ENCODE data around the gene CD300LD. TPM values are rescaled to one million over a fixed set of nuclear protein-coding genes. Genes with fewer than 3 reads are reported as not detected.

Gene CD300LD
- total and polyA plus RNA-seq, 10 of the 15 experiments (the other 5 are each of a cell fraction or from before 2014, with no cell fraction given): not detected

DNA sequence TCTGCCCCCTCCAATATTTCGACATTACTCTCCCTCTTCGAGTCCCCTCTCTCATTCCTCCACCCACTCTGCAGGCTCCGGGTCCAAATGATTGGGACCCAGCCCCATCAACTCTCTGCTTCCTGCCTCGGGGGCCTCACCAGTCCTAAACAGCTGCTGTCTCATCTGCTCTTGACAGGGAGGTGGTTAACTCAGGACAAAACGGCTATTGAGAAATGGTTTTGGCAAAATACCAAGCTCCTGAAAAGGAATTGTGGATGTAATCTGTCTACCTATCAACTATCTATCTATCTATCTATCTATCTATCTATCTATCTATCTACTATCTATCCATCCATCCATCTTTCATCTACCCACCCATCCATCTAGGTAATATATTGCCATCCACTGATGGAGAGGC is 27.0 kb downstream of the CD300LD start:
- ATAC-seq: no peak
- no peak overlapping the region for H3K27ac ChIP-seq (ENCODE audit: control insufficient read depth, insufficient read depth)
- POLR2A ChIA-PET: no interaction called here
- H3K36me3 ChIP-seq (ENCODE audit: control insufficient read depth in 2 of 2, insufficient read depth in 2 of 2, low read length in 1 of 2): no peaks in the 10 kb centered on the region
- no peak overlapping the region for H3K4me3 ChIP-seq
- H3K4me1 ChIP-seq (ENCODE audit: control insufficient read depth, insufficient read depth, low read length): no peaks in the 10 kb centered on the region
- peaks cover 1 to 5% of the 10 kb centered on the region in 2 experiments; a peak in 3 of 4 replicates for H3K27me3 ChIP-seq (replicated peaks in 1 of 2; ENCODE audit: control insufficient read depth in 2 of 2, insufficient read depth in 2 of 2, low read length in 1 of 2)
- H3K4me2 ChIP-seq (ENCODE audit: control insufficient read depth, insufficient read depth): no peak overlapping the region
- H3K9ac ChIP-seq (ENCODE audit: control insufficient read depth, insufficient read depth, low read length): no peak overlapping the region
- in situ Hi-C loops (cut with MboI) (no loop called here), intact Hi-C loops (cut with micrococcal nuclease; ENCODE audit: unreplicated experiment) (loop anchor here (5.0 kb wide), 1 partner anchor 82 kb away; no protein-coding TSS in a partner anchor)
- DNase-seq (ENCODE audit: low read depth, low spot score): no peak
- CTCF ChIA-PET: interaction anchor here (1.0 to 3.8 kb wide), 9 partner anchors 9 to 172 kb away, joined by 3 to 34 read pairs (median 6); partner anchors contain the start of gene RAB37
- RAD21 ChIA-PET (ENCODE audit: unreplicated experiment): no interaction called here
- SMC1A ChIA-PET (ENCODE audit: uncharacterized antibody, unreplicated experiment): no interaction called here
- no TSS peak for BruUV-seq (replicated peaks)
- H4K20me1 ChIP-seq (ENCODE audit: control insufficient read depth, insufficient read depth): no peaks in the 10 kb centered on the region
- H3K9me3 ChIP-seq (replicated peaks; ENCODE audit: control insufficient read depth, insufficient read depth, low read length): no peaks in the 10 kb centered on the region
- no peaks in the 10 kb centered on the region for H3K79me2 ChIP-seq (ENCODE audit: control insufficient read depth, insufficient read depth, low read length)
- 12% methylated on average over 5 of the region's 5 CpGs for WGBS (ENCODE audit: insufficient coverage, insufficient replicate concordance, low lambda C conversion rate, missing lambda C conversion rate)
- no peak overlapping the region for H2AFZ ChIP-seq (ENCODE audit: control insufficient read depth, low read depth, low read length)
- TF ChIP-seq EGR1 (IDR thresholded peaks at IDR 0.05; ENCODE audit: borderline replicate concordance in 1 of 2, low read depth in 2 of 2, low read length in 2 of 2) (no peak), SRF (IDR thresholded peaks at IDR 0.05; ENCODE audit: low read depth in 2 of 2, low read length in 2 of 2) (no peak), BMI1 (IDR thresholded peaks at IDR 0.05; ENCODE audit: borderline replicate concordance) (no peak), ZNF217 (IDR thresholded peaks at IDR 0.05) (no peak), MYC (IDR thresholded peaks at IDR 0.05; ENCODE audit: insufficient read depth, insufficient read length, insufficient replicate concordance, low read length, severe bottlenecking) (no peak), ZBED1 (IDR thresholded peaks at IDR 0.05; ENCODE audit: borderline replicate concordance) (no peak), JUNB (IDR thresholded peaks at IDR 0.05) (no peak), EED (IDR thresholded peaks at IDR 0.05; ENCODE audit: low read depth) (no peak), CHD2 (IDR thresholded peaks at IDR 0.05; ENCODE audit: borderline replicate concordance, low read depth, low read length) (no peak), CHD4 (IDR thresholded peaks at IDR 0.05) (no peak), ETV6 (conservative IDR thresholded peaks at IDR 0.05 in 1 of 2, IDR thresholded peaks at IDR 0.05 in 1 of 2; ENCODE audit: borderline replicate concordance in 1 of 2, low read depth in 1 of 2) (no peak)
- TF ChIP-seq, protein P1, sequence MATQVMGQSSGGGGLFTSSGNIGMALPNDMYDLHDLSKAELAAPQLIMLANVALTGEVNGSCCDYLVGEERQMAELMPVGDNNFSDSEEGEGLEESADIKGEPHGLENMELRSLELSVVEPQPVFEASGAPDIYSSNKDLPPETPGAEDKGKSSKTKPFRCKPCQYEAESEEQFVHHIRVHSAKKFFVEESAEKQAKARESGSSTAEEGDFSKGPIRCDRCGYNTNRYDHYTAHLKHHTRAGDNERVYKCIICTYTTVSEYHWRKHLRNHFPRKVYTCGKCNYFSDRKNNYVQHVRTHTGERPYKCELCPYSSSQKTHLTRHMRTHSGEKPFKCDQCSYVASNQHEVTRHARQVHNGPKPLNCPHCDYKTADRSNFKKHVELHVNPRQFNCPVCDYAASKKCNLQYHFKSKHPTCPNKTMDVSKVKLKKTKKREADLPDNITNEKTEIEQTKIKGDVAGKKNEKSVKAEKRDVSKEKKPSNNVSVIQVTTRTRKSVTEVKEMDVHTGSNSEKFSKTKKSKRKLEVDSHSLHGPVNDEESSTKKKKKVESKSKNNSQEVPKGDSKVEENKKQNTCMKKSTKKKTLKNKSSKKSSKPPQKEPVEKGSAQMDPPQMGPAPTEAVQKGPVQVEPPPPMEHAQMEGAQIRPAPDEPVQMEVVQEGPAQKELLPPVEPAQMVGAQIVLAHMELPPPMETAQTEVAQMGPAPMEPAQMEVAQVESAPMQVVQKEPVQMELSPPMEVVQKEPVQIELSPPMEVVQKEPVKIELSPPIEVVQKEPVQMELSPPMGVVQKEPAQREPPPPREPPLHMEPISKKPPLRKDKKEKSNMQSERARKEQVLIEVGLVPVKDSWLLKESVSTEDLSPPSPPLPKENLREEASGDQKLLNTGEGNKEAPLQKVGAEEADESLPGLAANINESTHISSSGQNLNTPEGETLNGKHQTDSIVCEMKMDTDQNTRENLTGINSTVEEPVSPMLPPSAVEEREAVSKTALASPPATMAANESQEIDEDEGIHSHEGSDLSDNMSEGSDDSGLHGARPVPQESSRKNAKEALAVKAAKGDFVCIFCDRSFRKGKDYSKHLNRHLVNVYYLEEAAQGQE (IDR thresholded peaks at IDR 0.05; ENCODE audit: low read depth, low read length): no peak
- TF ChIP-seq, protein P2, sequence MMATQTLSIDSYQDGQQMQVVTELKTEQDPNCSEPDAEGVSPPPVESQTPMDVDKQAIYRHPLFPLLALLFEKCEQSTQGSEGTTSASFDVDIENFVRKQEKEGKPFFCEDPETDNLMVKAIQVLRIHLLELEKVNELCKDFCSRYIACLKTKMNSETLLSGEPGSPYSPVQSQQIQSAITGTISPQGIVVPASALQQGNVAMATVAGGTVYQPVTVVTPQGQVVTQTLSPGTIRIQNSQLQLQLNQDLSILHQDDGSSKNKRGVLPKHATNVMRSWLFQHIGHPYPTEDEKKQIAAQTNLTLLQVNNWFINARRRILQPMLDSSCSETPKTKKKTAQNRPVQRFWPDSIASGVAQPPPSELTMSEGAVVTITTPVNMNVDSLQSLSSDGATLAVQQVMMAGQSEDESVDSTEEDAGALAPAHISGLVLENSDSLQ (IDR thresholded peaks at IDR 0.05): no peak
- TF ChIP-seq, protein P3, sequence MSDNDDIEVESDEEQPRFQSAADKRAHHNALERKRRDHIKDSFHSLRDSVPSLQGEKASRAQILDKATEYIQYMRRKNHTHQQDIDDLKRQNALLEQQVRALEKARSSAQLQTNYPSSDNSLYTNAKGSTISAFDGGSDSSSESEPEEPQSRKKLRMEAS (IDR thresholded peaks at IDR 0.05; ENCODE audit: low read depth, low read length): no peak
- TF ChIP-seq, protein P4, sequence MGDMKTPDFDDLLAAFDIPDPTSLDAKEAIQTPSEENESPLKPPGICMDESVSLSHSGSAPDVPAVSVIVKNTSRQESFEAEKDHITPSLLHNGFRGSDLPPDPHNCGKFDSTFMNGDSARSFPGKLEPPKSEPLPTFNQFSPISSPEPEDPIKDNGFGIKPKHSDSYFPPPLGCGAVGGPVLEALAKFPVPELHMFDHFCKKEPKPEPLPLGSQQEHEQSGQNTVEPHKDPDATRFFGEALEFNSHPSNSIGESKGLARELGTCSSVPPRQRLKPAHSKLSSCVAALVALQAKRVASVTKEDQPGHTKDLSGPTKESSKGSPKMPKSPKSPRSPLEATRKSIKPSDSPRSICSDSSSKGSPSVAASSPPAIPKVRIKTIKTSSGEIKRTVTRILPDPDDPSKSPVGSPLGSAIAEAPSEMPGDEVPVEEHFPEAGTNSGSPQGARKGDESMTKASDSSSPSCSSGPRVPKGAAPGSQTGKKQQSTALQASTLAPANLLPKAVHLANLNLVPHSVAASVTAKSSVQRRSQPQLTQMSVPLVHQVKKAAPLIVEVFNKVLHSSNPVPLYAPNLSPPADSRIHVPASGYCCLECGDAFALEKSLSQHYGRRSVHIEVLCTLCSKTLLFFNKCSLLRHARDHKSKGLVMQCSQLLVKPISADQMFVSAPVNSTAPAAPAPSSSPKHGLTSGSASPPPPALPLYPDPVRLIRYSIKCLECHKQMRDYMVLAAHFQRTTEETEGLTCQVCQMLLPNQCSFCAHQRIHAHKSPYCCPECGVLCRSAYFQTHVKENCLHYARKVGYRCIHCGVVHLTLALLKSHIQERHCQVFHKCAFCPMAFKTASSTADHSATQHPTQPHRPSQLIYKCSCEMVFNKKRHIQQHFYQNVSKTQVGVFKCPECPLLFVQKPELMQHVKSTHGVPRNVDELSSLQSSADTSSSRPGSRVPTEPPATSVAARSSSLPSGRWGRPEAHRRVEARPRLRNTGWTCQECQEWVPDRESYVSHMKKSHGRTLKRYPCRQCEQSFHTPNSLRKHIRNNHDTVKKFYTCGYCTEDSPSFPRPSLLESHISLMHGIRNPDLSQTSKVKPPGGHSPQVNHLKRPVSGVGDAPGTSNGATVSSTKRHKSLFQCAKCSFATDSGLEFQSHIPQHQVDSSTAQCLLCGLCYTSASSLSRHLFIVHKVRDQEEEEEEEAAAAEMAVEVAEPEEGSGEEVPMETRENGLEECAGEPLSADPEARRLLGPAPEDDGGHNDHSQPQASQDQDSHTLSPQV (IDR thresholded peaks at IDR 0.05): no peak
- FAIRE-seq: no peak

Data from GM12878 (cell line).